ENCODE results near the gene CCDC78. TPM values are rescaled to one million over a fixed set of nuclear protein-coding genes. Genes with fewer than 3 reads are reported as not detected.

CCDC78 gene
- total and polyA plus RNA-seq, 2 donors (not counting 3 experiments of a cell fraction or from before 2014, with no cell fraction given), result 0.50 to 1.3 TPM

DNA sequence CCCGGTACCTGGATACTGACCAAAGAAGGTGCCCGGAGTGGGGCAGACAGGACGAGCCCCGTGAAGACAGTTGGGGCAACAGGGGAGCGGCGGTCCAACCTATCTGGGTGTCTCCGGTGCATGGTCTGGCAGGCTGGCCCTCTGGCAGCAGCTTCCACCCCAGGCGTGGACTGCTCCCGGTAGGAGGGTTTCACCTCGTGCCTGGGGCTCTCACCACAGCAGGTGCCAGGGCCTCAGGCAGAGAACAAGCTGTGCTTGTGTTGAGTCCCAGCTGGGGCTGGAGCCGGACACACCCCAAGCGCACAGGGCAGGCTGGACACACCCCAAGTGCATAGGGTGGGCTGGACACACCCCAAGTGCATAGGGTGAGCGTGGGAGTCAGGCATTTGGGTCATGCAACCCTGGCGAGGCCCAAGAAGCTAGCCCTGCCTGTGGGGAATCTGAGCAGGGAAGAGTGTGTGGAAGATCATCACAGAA, 19.1 kb downstream of the CCDC78 start:
- Histone ChIP-seq H3K9me1 (replicated peaks; ENCODE audit: control insufficient read depth, extremely low read depth, insufficient read depth, low read length) (no peaks in the 10 kb centered on the region), H3K4me3 (replicated peaks in 1 of 3; ENCODE audit: insufficient read depth in 1 of 3, low read depth in 1 of 3, low read length in 3 of 3) (no peak overlapping the region), H3K4me2 (ENCODE audit: insufficient read depth, low read length) (no peak overlapping the region), H3K79me2 (ENCODE audit: control insufficient read depth, insufficient read depth, low read length) (no peaks in the 10 kb centered on the region), H4K20me1 (replicated peaks; ENCODE audit: control insufficient read depth, extremely low read depth, insufficient read depth, low read length) (no peaks in the 10 kb centered on the region), H3K9ac (replicated peaks; ENCODE audit: extremely low read depth, insufficient read depth, low read length) (no peak overlapping the region), H3K27me3 (ENCODE audit: control insufficient read depth in 2 of 2, insufficient read depth in 2 of 2, low read length in 2 of 2) (peaks cover 28 to 32% of the 10 kb centered on the region in 2 experiments), H3K27ac (ENCODE audit: insufficient read depth, low read depth, low read length) (no peak overlapping the region), H2AFZ (ENCODE audit: low read depth, low read length) (no peak overlapping the region), H3K36me3 (ENCODE audit: control insufficient read depth in 2 of 2, extremely low read depth in 1 of 2, insufficient read depth in 2 of 2, low read length in 2 of 2) (no peaks in the 10 kb centered on the region), H3K9me3 (replicated peaks; ENCODE audit: control insufficient read depth, insufficient read depth, low read length) (no peaks in the 10 kb centered on the region), H3K4me1 (ENCODE audit: control insufficient read depth, extremely low read depth, insufficient read depth, low read length) (no peaks in the 10 kb centered on the region)
- intact Hi-C loops (cut with micrococcal nuclease), result no loop called here
- no peak for DNase-seq (ENCODE audit: low read depth, low spot score)
- ChIA-PET CTCF (interaction anchor here (0.6 to 2.4 kb wide), 8 partner anchors 8 to 396 kb away, joined by 3 to 8 read pairs (median 4); partner anchors contain the start of genes METRN and STUB1), POLR2A (interaction anchor here (0.9 kb wide), 1 partner anchor 14 kb away, joined by 3 read pairs; the partner anchor contains the start of gene ANTKMT)
- no TSS peak for BruUV-seq (replicated peaks)
- FAIRE-seq, result no peak
- TF ChIP-seq, protein P1, sequence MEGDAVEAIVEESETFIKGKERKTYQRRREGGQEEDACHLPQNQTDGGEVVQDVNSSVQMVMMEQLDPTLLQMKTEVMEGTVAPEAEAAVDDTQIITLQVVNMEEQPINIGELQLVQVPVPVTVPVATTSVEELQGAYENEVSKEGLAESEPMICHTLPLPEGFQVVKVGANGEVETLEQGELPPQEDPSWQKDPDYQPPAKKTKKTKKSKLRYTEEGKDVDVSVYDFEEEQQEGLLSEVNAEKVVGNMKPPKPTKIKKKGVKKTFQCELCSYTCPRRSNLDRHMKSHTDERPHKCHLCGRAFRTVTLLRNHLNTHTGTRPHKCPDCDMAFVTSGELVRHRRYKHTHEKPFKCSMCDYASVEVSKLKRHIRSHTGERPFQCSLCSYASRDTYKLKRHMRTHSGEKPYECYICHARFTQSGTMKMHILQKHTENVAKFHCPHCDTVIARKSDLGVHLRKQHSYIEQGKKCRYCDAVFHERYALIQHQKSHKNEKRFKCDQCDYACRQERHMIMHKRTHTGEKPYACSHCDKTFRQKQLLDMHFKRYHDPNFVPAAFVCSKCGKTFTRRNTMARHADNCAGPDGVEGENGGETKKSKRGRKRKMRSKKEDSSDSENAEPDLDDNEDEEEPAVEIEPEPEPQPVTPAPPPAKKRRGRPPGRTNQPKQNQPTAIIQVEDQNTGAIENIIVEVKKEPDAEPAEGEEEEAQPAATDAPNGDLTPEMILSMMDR (IDR thresholded peaks at IDR 0.05; ENCODE audit: extremely low read depth in 1 of 2, insufficient read depth in 1 of 2, low read depth in 1 of 2, low read length in 2 of 2), result no peak
- TF ChIP-seq FOS (IDR thresholded peaks at IDR 0.05; ENCODE audit: borderline replicate concordance, insufficient read depth, low read length) (no peak), MYC (IDR thresholded peaks at IDR 0.05; ENCODE audit: low read depth, low read length) (no peak), POLR2A (IDR thresholded peaks at IDR 0.05; ENCODE audit: low read depth, low read length) (no peak), GATA2 (IDR thresholded peaks at IDR 0.05; ENCODE audit: insufficient read depth, insufficient read length, low read depth, low read length) (no peak), POLR2AphosphoS5 (IDR thresholded peaks at IDR 0.05; ENCODE audit: insufficient read depth, low read depth, low read length) (no peak), EZH2 (IDR thresholded peaks at IDR 0.05; ENCODE audit: borderline replicate concordance, low read depth, low read length, severe bottlenecking) (no peak), JUN (IDR thresholded peaks at IDR 0.05; ENCODE audit: borderline replicate concordance, insufficient read depth, insufficient read length, low read depth) (no peak)
- TF ChIP-seq, protein P2, sequence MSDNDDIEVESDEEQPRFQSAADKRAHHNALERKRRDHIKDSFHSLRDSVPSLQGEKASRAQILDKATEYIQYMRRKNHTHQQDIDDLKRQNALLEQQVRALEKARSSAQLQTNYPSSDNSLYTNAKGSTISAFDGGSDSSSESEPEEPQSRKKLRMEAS (IDR thresholded peaks at IDR 0.05; ENCODE audit: insufficient read depth, insufficient read length), result no peak
- dilution Hi-C loops (cut with MboI; ENCODE audit: extremely low pct_ligation_motif_present, low sequenced_read_pairs), result no loop called here
